HepG2 (cell line): ENCODE results near the gene STAP2. TPM values are rescaled to one million over a fixed set of nuclear protein-coding genes. Genes with fewer than 3 reads are reported as not detected.

Experiments used
- ATF7 ChIP-seq, 2 experiments: fragments of 450-650 bp in 1 of 2; sonication (generic) in 1 of 2; formaldehyde crosslinking in 1 of 2; IDR thresholded peaks; 2 replicates each; pipeline versions ENCODE4 v1.4.0 to v1.6.1; 2016 to 2020; ENCODE audit warnings: antibody characterized with exemption in 1 of 2, mild to moderate bottlenecking in 1 of 2, missing genetic modification reagents in 1 of 2
- CEBPB ChIP-seq: IDR thresholded peaks from 2 replicates; pipeline ENCODE4 v1.6.1; 2011; ENCODE audit warnings: low read depth, low read length, improper control_type of control experiment, borderline replicate concordance
- EHMT2 ChIP-seq: fragments of 200-600 bp; sonication (generic); IDR thresholded peaks from 2 replicates; pipeline ENCODE4 v1.7.0; 2017; ENCODE audit warnings: antibody characterized with exemption, low read depth, low read length, borderline replicate concordance
- HMGA1 ChIP-seq: sonication (generic); formaldehyde crosslinking; conservative IDR thresholded peaks from 2 replicates; pipeline ENCODE4 v1.4.0; 2020; ENCODE audit warnings: missing genetic modification reagents
- LRRFIP1 ChIP-seq: sonication (generic); formaldehyde crosslinking; conservative IDR thresholded peaks from 2 replicates; pipeline ENCODE4 v1.4.0; 2020; ENCODE audit warnings: missing genetic modification reagents
- MXD1 ChIP-seq: sonication (generic); formaldehyde crosslinking; IDR thresholded peaks from 2 replicates; pipeline ENCODE4 v1.4.0; 2020; ENCODE audit warnings: mild to moderate bottlenecking, missing genetic modification reagents
- NR2C2 ChIP-seq: sonication (generic); formaldehyde crosslinking; IDR thresholded peaks from 2 replicates; pipeline ENCODE4 v1.4.0; 2020; ENCODE audit warnings: missing genetic modification reagents, mild to moderate bottlenecking, moderate library complexity, borderline replicate concordance
- PHB2 ChIP-seq: fragments of 450-650 bp; IDR thresholded peaks from 2 replicates; pipeline ENCODE4 v1.6.1; 2018; ENCODE audit not compliant: partially characterized antibody
- ZFP62 ChIP-seq: sonication (generic); formaldehyde crosslinking; IDR thresholded peaks from 2 replicates; pipeline ENCODE4 v1.4.0; 2020; ENCODE audit warnings: missing genetic modification reagents
- ZNF337 ChIP-seq: sonication (generic); formaldehyde crosslinking; IDR thresholded peaks from 2 replicates; pipeline ENCODE4 v1.5.1; 2020; ENCODE audit warnings: missing genetic modification reagents, low read depth, mild to moderate bottlenecking, borderline replicate concordance
- ZNF597 ChIP-seq: sonication (generic); formaldehyde crosslinking; IDR thresholded peaks from 2 replicates; pipeline ENCODE4 v1.5.0; 2020; ENCODE audit warnings: missing genetic modification reagents
- ZNF598 ChIP-seq: sonication (generic); formaldehyde crosslinking; IDR thresholded peaks from 2 replicates; pipeline ENCODE4 v1.5.1; 2020; ENCODE audit warnings: mild to moderate bottlenecking, missing genetic modification reagents, borderline replicate concordance
- polyA plus RNA-seq, 8 experiments: library from polyadenylated mRNA; depleted of rRNA in 3 of 8; stranded (reverse) in 7 of 8; unstranded in 1 of 8; fragments of >200 nt; fragmentation: Illumina TruSeq in 4 of 8; extraction: Trizol in 4 of 8; gene quantifications; 2 replicates each; pipeline versions ENCODE4 v1.2.1 to v1.2.3, GENCODE V29; 2011 to 2016; ENCODE audit warnings: low read depth in 4 of 8, missing spikeins in 1 of 8, mixed read lengths in 1 of 8; ENCODE audit not compliant: insufficient read depth in 1 of 8
- total RNA-seq, 5 experiments: library from RNA; depleted of rRNA; stranded (reverse); fragments of >200 nt; fragmentation: Illumina TruSeq; extraction: Trizol; gene quantifications; 2 replicates each; pipeline ENCODE4 v1.2.3, GENCODE V29; 2016; ENCODE audit warnings: low read depth in 1 of 5
- TF ChIP-seq, protein P1 (sequence below): sonication (generic); formaldehyde crosslinking; IDR thresholded peaks from 2 replicates; pipeline ENCODE4 v1.8.1; 2022; ENCODE audit warnings: low read depth, mild to moderate bottlenecking, missing genetic modification reagents
- TF ChIP-seq, protein P2 (sequence below): sonication (generic); formaldehyde crosslinking; IDR thresholded peaks from 2 replicates; pipeline ENCODE4 v1.8.1; 2023; ENCODE audit warnings: missing genetic modification reagents, mild to moderate bottlenecking, borderline replicate concordance
- TF ChIP-seq, protein P3 (sequence below): sonication (generic); formaldehyde crosslinking; IDR thresholded peaks from 2 replicates; pipeline ENCODE4 v1.4.0; 2020; ENCODE audit warnings: missing genetic modification reagents

STAP2 gene
- total and polyA plus RNA-seq, 2 of the 13 experiments (the other 11 are each of a cell fraction or from before 2014, with no cell fraction given), result 39.0 to 43.7 TPM

- TF ChIP-seq, protein P1, sequence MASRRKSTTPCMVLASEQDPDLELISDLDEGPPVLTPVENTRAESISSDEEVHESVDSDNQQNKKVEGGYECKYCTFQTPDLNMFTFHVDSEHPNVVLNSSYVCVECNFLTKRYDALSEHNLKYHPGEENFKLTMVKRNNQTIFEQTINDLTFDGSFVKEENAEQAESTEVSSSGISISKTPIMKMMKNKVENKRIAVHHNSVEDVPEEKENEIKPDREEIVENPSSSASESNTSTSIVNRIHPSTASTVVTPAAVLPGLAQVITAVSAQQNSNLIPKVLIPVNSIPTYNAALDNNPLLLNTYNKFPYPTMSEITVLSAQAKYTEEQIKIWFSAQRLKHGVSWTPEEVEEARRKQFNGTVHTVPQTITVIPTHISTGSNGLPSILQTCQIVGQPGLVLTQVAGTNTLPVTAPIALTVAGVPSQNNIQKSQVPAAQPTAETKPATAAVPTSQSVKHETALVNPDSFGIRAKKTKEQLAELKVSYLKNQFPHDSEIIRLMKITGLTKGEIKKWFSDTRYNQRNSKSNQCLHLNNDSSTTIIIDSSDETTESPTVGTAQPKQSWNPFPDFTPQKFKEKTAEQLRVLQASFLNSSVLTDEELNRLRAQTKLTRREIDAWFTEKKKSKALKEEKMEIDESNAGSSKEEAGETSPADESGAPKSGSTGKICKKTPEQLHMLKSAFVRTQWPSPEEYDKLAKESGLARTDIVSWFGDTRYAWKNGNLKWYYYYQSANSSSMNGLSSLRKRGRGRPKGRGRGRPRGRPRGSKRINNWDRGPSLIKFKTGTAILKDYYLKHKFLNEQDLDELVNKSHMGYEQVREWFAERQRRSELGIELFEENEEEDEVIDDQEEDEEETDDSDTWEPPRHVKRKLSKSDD (CRISPR knock-in tag), result no peak
- TF ChIP-seq MXD1 (CRISPR knock-in tag) (no peak), NR2C2 (CRISPR knock-in tag) (no peak), ZNF597 (no peak), ATF7 (IDR thresholded peaks at IDR 0.05) (no peak), ATF7 (CRISPR knock-in tag; IDR thresholded peaks at IDR 0.05) (no peak), ZFP62 (CRISPR knock-in tag) (no peak), EHMT2 (no peak), PHB2 (no peak), ZNF598 (CRISPR knock-in tag) (0 out of 2 replicates have a peak, but pooled peaks have one; percentile 21), CEBPB (peak; percentile 22; the same call in 1 of the 2 replicates), ZNF337 (CRISPR knock-in tag) (no peak), HMGA1 (CRISPR knock-in tag) (no peak), LRRFIP1 (CRISPR knock-in tag) (no peak)
- TF ChIP-seq, protein P2, sequence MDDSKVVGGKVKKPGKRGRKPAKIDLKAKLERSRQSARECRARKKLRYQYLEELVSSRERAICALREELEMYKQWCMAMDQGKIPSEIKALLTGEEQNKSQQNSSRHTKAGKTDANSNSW (CRISPR knock-in tag), result no peak
- TF ChIP-seq, protein P3, sequence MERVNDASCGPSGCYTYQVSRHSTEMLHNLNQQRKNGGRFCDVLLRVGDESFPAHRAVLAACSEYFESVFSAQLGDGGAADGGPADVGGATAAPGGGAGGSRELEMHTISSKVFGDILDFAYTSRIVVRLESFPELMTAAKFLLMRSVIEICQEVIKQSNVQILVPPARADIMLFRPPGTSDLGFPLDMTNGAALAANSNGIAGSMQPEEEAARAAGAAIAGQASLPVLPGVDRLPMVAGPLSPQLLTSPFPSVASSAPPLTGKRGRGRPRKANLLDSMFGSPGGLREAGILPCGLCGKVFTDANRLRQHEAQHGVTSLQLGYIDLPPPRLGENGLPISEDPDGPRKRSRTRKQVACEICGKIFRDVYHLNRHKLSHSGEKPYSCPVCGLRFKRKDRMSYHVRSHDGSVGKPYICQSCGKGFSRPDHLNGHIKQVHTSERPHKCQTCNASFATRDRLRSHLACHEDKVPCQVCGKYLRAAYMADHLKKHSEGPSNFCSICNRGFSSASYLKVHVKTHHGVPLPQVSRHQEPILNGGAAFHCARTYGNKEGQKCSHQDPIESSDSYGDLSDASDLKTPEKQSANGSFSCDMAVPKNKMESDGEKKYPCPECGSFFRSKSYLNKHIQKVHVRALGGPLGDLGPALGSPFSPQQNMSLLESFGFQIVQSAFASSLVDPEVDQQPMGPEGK (CRISPR knock-in tag), result peak; percentile 24; the same call in 1 of the 2 replicates
These were observed 46.8 kb upstream of the STAP2 start (continued) for GRCh38 chr19:4385291-4386040.
